Uterus (tissue), 4 donors: ENCODE data around the gene DIP2B. TPM values are rescaled to one million over a fixed set of nuclear protein-coding genes. Genes with fewer than 3 reads are reported as not detected.
"Not testable (repeated sequence)": the region's sequence is repeated elsewhere in the genome, so short reads cannot be mapped to it uniquely, and the experiment has no call there.

Experiments used
- DNase-seq, 2 donors: peaks; one replicate each; pipeline ENCODE4 v3.0.0-alpha.2; 2019 to 2020
- H3K27ac ChIP-seq, 2 donors: fragments of 200-600 bp; sonication (generic); 1 replicate in 1 of 2; 2 replicates in 1 of 2; pipeline ENCODE4 v1.5.1; 2016 to 2018
- H3K27me3 ChIP-seq, 2 donors: fragments of 200-600 bp; sonication (generic); one replicate each; pipeline ENCODE4 v1.5.1; 2018 to 2019; ENCODE audit warnings: control low read depth in 1 of 2
- H3K36me3 ChIP-seq, 2 donors: fragments of 200-600 bp; sonication (generic); one replicate each; pipeline ENCODE4 v1.5.1; 2019; ENCODE audit warnings: control low read depth in 1 of 2
- H3K4me1 ChIP-seq, 2 donors: fragments of 200-600 bp; sonication (generic); one replicate each; pipeline ENCODE4 v1.5.1; 2018 to 2019; ENCODE audit warnings: control low read depth in 1 of 2
- H3K4me3 ChIP-seq, 2 donors: fragments of 200-600 bp; sonication (generic); 1 replicate in 1 of 2; 2 replicates in 1 of 2; pipeline ENCODE4 v1.5.1; 2018 to 2019; ENCODE audit warnings: mild to moderate bottlenecking in 1 of 2
- H3K9me3 ChIP-seq, 2 donors: fragments of 200-600 bp; sonication (generic); one replicate each; pipeline ENCODE4 v1.5.1; 2019; ENCODE audit warnings: control low read depth in 1 of 2
- POLR2A ChIP-seq, 2 donors: fragments of 450-650 bp; IDR thresholded peaks; one replicate each; pipeline ENCODE4 v1.6.1; 2016; ENCODE audit warnings: antibody characterized with exemption in 2 of 2, mild to moderate bottlenecking in 1 of 2, moderate library complexity in 1 of 2
- intact Hi-C: fragments of 100-400 bp; cut with DNase I; formaldehyde crosslinking; loops from one replicate; pipeline ENCODE4 v1.15.1; 2023; ENCODE audit warnings: low total_unique reads
- total RNA-seq, 4 donors: library from RNA; depleted of rRNA in 3 of 4; stranded (reverse); fragments of >200 nt in 3 of 4; gene quantifications; one replicate each; pipeline versions ENCODE4 v1.1.0 to v1.2.4, GENCODE V29; 2014 to 2023
- TF ChIP-seq, protein P1 (sequence below), 4 experiments: fragments of 200-600 bp in 2 of 4; fragments of 450-650 bp in 2 of 4; sonication (generic) in 2 of 4; IDR thresholded peaks; one replicate each; pipeline ENCODE4 v1.5.1; 2016 to 2019; ENCODE audit warnings: antibody characterized with exemption in 4 of 4, mild to moderate bottlenecking in 2 of 4, moderate library complexity in 1 of 4
- donor health status: DM: yes; HTN: yes; CAD: no.

Gene DIP2B
- total RNA-seq, 4 donors from 2014 or later, result 5.6 to 47.0 (median 14.9) TPM

DNA sequence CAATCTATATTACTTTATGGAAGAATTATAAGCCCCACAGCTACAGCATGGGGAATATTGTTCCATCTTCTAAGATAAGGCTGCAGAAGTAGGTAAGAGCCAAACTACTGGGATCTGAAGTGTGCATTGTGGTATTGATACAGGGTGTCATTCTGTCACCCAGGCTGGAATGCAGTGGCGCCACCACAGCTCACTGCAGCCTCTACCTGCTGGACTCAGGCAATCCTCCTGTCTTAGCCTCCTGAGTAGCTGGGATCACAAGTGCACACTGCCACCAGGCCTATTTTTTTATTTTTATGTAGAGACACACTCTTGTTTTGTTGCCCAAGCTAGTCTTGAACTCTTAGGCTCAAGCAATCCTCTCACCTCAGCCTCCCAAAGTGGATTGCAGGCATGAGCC, 21.3 kb upstream of the DIP2B start:
- no peaks in the 10 kb centered on the region for H3K4me1 ChIP-seq
- intact Hi-C loops, result no loop called here

DNA sequence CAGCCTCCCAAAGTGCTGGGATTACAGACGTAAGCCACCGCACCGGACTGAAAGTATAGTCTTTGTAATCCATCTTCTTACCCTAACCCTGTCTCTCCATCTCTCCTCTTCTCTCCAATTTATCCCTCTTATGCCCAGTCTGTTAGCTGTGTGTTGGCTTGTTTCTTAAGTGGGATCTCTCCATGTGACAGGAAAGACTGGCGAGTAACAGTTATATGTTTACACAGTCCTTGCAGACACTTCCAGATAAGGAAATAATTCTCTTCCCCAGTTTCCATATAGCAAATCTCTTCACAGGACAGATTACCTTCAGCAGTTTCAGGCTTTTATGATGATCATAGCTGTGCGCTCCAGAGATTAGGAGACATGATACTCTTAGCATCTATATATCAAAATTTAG, 16.0 kb upstream of the DIP2B start:
- Histone ChIP-seq H3K27ac (no peak overlapping the region), H3K4me3 (no peak overlapping the region), H3K4me1 (no peaks in the 10 kb centered on the region), H3K36me3 (no peaks in the 10 kb centered on the region), H3K9me3 (peaks cover 0 to 4% of the 10 kb centered on the region in 2 donors), H3K27me3 (no peaks in the 10 kb centered on the region)
- intact Hi-C loops, result no loop called here
- TF ChIP-seq, protein P1, sequence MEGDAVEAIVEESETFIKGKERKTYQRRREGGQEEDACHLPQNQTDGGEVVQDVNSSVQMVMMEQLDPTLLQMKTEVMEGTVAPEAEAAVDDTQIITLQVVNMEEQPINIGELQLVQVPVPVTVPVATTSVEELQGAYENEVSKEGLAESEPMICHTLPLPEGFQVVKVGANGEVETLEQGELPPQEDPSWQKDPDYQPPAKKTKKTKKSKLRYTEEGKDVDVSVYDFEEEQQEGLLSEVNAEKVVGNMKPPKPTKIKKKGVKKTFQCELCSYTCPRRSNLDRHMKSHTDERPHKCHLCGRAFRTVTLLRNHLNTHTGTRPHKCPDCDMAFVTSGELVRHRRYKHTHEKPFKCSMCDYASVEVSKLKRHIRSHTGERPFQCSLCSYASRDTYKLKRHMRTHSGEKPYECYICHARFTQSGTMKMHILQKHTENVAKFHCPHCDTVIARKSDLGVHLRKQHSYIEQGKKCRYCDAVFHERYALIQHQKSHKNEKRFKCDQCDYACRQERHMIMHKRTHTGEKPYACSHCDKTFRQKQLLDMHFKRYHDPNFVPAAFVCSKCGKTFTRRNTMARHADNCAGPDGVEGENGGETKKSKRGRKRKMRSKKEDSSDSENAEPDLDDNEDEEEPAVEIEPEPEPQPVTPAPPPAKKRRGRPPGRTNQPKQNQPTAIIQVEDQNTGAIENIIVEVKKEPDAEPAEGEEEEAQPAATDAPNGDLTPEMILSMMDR (IDR thresholded peaks at IDR 0.05), result no peak
- TF ChIP-seq POLR2A (IDR thresholded peaks at IDR 0.05), result no peak
- DNase-seq, result no peak

More for the DNA sequence above, 21.3 kb upstream of the DIP2B start:
- no peak overlapping the region for H3K27ac ChIP-seq
- H3K27me3 ChIP-seq, result no peaks in the 10 kb centered on the region
- no peak overlapping the region for H3K4me3 ChIP-seq
- no peak for DNase-seq
- no peaks in the 10 kb centered on the region for H3K36me3 ChIP-seq
- H3K9me3 ChIP-seq, result no peaks in the 10 kb centered on the region
- TF ChIP-seq, protein P1 (IDR thresholded peaks at IDR 0.05), result no peak
- TF ChIP-seq POLR2A (IDR thresholded peaks at IDR 0.05), result no peak

DNA sequence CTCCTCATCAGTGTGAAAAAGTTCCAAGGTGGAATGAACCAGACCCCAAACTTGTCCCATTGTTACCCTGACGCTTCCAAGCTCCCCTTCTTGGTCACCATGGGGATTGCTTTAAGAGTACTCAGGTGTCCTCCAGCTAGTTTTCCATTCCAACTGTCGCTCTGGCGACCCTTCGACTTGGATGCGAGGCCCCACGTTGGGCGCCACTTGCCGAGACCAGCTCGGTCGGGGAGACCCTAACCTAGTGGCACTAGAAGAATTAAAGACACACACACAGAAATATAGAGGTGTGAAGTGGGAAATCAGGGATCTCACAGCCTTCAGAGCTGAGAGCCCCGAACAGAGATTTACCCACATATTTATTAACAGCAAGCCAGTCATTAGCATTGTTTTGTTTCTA, 6.7 kb upstream of the DIP2B start:
- DNase-seq, H3K27ac ChIP-seq, intact Hi-C loops, H3K36me3 ChIP-seq, H3K4me3 ChIP-seq, H3K27me3 ChIP-seq, H3K4me1 ChIP-seq: not testable (repeated sequence)
- H3K9me3 ChIP-seq, result peaks cover 0 to 22% of the 10 kb centered on the region in 2 donors

DNA sequence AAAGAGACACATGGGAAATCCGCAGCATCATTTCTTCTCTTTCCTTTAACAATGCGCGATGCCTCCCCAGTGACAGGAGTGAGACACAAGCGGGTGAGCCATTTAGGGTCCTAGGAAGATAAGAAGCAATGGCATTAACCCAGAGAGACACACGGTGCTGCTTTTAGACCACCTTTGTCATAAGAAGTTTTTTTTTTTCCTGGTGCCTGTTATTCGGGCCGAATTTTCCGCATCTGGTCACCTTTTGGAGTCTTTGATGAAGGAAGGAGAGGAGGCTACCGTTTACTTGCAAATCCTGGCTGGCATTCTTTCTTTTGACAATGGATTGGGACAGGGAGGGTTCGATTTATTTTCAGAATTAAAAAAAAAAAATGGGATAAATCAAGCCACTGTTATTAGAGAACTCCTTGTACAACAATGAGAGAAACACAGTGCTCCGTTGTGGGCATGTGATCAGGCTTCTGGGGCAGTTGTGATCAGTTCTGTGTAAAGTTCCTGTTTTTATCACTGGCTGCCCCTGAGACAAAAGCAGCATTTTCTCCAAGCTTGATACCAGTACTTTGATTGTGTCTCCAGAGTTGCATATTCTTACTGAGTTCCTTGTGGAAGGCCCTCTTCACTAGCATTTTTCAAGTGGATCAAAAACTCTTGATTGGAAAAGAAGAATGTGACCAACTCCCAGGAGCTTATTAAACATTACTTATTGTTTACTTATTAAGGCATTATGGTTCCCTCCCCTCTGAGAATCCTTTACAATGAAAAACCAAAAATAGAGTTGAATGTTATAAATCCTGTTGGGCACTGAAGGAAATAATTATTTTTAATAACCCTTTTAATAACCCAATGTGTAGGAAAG, 1.1 kb downstream of the DIP2B start:
- Histone ChIP-seq H3K9me3 (no peaks in the 10 kb centered on the region), H3K36me3 (no peaks in the 10 kb centered on the region), H3K27ac (peak overlapping the region; percentile 94 to 95), H3K27me3 (no peaks in the 10 kb centered on the region), H3K4me1 (peaks cover 0 to 7% of the 10 kb centered on the region in 2 donors), H3K4me3 (peak overlapping the region; percentile 76 to 79)
- DNase-seq, result no peak
- intact Hi-C loops, result loop anchor here (2.0 kb wide), 1 partner anchor 131 kb away; no protein-coding TSS in a partner anchor
- TF ChIP-seq POLR2A (IDR thresholded peaks at IDR 0.05), result no peak
- TF ChIP-seq, protein P1 (IDR thresholded peaks at IDR 0.05), result no peak

DNA sequence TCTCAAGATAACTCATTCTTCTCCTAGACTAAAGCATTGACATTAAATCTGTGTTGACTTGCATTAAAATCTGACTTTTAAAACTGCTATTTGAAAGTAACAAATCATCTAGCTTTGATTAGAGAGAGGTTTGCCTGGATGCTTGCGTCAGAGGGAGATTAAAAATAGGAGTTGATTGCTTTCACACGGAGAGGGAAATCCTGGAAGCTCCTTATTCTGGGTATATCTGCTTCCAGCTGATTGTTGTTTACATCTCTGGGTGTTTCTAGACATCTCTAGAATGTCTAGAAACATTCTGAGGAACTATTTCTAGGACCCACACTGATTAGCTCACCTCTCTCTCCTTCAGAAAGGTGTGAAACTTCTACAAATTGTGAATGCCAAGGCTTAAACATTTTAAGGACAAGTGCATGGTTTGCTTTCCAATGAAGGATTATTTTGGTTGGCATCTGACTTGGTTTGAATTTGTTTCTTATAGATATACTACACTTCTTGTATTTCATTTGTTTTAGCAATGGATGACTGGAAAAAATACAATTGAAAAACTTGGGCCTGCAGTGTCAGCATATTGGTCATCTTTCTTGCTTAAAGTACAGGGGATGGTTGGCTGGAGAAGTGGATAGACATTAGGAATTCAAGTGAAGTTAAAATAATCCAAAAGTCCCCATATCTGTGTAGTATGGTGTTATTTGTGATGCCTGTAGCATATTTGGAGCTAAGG, 2.1 kb downstream of the DIP2B start:
- peak overlapping the region; percentile 14 to 95 for H3K27ac ChIP-seq
- DNase-seq, result no peak
- intact Hi-C loops, result no loop called here
- no peaks in the 10 kb centered on the region for H3K27me3 ChIP-seq
- no peaks in the 10 kb centered on the region for H3K36me3 ChIP-seq
- no peaks in the 10 kb centered on the region for H3K9me3 ChIP-seq
- peak overlapping the region in 1 of 2 donors; percentile 79 for H3K4me3 ChIP-seq
- TF ChIP-seq, protein P1 (IDR thresholded peaks at IDR 0.05), result no peak
- no peak for TF ChIP-seq POLR2A (IDR thresholded peaks at IDR 0.05)
- H3K4me1 ChIP-seq, result peaks cover 0 to 7% of the 10 kb centered on the region in 2 donors
